HG03066 (cell line): ENCODE results near the gene C12orf43.

Experiments used
- ATAC-seq: cut with Tn5 transposase; IDR thresholded peaks from one replicate; pipeline ENCODE4 v1.9.1; 2021; ENCODE audit warnings: low read depth; ENCODE audit not compliant: unreplicated experiment

Gene C12orf43

GRCh38 chr12:120979862-120980696, 36.2 kb downstream of the C12orf43 start:
- ATAC-seq: no peak

GRCh38 chr12:120979220-120979861, 36.9 kb downstream of the C12orf43 start:
- ATAC-seq: no peak

GRCh38 chr12:120978296-120979219, 37.7 kb downstream of the C12orf43 start, which contains the start of gene HNF1A:
HNF1A (plus strand) TSS chr12:120978543; CDS start chr12:120978769, 226 bp downstream.
- ATAC-seq: no peak

DNA sequence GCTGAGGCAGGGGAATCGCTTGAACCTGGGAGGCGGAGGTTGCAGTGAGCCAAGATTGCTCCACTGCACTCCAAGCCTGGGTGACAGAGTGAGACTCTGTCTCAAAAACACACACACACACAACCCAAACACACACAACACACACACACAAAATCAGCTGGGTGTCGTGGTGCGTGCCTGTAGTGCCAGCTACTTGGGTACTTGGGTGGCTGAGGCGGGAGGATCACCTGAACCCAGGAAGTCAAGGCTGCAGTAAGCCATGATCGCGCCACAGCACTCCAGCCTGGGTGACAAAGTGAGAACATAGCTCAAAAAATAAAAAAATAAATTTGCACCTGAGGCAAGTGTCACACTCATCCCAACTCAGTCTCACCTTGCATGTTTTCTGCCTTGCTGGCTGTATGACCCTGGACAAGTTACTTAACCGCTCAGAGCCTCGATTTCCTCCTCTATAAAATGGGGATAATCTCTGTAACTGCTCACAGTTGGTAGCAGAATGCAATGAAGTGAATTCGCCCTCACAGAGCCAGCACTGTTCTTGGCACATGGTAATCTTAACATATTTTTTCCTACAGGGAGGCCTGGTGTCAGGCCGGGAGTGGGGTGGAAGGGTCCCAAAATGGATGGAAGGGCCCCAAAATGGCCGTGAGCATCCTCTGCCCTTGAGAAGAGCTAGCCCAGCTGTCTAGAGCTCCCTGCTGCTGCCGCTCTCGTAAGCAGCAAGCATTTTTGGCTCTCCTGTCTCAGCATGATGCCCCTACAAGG, 38.6 kb downstream of the C12orf43 start:
- no peak for ATAC-seq

DNA sequence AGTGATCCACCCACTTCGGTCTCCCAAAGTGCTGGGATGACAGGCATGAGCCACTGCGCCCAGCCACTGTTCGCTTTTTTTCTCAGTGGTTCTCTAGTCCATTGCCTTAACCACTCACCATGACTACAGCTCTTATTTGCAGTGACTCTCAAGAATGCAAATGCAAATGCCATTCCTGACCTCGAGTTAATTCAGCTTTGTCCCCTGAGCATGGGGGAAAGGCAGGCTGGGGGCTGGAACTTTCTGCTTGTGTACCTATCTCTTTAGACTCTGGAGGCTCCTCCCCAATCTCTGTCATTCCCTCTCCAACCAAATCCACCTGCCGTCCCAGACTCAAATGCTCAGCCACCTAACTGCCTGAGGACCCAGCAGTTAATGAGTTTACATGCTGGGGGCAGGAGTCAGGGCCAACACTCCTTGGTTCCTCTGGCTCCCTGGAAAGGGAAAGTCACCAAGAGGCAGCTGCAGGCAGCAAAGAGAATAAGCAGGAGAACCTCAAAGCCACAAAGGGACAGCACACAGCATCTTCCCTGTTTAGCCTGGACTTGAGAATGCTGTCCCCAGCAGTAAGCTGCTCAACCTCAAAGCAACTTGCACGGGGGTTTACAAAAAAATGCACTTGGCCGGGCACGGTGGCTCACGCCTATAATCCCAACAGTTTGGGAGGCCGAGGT, 43.3 kb downstream of the C12orf43 start:
- no peak for ATAC-seq

DNA sequence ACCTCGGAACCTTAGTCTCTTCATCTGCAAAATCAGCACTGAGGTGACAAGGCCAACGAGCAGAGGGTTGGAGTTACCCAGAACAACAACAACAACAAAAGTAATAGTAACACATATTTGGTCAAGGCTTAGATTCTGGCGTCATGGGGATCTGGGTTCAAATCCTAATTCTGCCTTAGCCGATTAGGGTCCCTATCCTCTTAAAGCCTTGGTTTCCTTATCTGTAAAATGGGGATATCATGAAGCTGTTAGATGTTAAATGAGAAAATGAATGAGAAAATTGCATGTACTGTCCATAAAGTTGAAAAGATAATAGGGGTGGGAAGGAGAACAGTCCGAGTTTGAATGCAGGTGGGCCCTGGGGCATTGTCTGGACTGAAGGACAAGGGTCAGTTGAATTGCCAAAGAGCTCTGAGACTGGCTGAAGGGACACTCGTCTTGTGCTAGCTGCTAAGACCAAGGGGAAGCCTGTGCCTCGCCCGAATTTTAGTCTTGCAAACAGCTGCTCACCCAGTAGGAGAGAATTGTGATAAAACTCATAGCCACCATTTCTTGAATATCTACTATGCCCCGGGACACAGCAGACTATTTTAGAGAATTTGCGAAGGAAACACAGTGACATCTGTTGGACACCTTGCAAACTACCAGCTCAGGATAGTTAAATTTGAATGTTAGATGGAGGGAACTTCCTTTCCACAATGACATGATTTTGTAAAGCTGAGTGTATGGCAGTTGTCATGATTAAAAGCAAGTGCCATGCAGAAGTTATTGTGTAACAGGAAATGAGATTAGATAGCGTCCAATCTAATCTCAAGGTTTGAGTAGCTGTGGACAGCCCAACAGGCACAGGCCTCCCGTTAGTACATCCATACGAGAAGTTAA, 44.7 kb downstream of the C12orf43 start:
- no peak for ATAC-seq

- no peak for ATAC-seq
Measured at GRCh38 chr12:120970310-120970709, 46.0 kb downstream of the C12orf43 start.

DNA sequence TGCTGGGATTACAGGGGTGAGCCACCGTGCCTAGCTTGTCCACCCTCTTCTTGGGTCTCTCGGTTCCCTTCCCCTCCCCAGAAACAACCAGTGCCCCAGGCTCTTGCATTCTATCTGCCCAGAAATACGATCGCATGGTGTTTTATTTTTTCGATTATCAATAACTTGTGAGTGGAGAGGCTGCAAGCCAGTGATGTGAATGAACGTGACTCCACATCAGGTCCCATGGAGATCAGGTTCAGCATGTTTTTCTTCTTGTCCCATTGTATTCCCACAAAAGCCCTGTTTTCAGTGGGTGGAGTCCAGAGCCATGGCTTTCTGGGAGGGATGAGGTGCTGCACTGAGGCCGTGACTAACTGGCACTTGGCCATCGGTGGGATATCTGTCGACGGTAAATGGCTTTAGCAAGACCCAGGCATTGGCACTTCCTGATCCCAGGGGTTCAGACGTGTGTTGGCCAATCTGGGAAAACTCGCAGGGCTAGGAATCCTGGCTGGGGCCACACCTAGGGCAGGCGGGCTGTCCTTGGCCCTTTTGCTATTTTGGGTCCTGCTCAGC, 50.7 kb downstream of the C12orf43 start:
- ATAC-seq: no peak

DNA sequence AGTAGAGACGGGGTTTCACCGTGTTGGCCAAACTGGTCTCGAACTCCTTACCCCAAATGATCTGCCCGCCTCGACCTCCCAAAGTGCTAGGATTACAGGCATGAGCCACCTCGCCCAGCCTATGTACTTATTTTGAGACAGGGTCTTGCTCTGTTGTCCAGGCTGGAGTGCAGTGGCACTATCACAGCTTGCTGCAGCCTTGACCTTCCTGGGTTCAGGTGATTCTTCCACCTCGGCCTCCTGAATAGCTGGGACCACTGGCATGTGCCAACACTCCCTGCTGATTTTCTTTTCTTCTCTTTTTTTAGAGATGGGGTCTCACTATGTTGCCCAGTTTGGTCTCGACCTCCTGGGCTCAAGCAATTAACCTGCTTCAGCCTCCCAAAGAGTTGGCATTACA, 52.0 kb downstream of the C12orf43 start:
- no peak for ATAC-seq

DNA sequence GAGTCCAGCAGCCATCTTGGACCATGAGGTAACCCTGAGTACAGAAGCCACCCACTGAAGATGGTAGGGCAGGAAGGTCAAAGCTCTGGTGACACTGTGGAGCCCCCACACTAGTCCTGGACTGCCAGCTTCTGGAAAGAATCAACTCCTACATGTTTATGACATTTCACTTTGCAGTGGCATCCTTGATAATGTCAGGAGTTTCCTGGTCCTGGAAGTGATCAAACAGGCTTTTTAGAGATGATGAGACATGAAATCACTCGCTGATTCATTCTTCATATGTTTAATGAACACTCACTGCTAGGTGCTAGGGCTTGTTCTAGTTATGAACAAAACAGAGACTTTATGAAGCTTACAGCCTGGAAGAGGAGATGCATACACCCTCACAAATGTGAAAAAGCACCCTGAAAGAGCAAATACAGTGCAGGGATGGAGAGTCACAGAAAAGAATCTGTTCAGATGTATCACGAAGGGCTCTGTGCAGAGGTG, 53.7 kb downstream of the C12orf43 start:
- no peak for ATAC-seq

- ATAC-seq: no peak
Measured at GRCh38 chr12:120961604-120962531, 54.4 kb downstream of the C12orf43 start.

DNA sequence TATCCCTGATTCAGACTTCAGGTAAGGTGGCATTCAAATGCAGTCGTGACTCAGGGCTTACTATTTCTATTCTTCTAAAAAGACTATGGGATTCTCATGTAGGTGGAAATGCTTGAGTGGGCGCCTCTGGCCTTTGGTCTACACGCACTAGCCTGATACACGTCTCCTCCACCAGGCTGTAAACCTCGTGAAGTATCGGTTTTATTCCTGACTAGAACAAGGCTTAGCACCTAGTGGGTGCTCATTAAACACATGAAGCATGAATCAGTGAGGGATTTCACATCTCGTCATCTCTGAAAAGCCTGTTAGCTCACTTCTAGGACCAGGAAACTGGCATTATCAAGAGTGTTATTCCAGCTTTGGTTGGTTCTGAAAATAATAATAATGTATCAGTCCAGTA, 55.6 kb downstream of the C12orf43 start:
- ATAC-seq: no peak

DNA sequence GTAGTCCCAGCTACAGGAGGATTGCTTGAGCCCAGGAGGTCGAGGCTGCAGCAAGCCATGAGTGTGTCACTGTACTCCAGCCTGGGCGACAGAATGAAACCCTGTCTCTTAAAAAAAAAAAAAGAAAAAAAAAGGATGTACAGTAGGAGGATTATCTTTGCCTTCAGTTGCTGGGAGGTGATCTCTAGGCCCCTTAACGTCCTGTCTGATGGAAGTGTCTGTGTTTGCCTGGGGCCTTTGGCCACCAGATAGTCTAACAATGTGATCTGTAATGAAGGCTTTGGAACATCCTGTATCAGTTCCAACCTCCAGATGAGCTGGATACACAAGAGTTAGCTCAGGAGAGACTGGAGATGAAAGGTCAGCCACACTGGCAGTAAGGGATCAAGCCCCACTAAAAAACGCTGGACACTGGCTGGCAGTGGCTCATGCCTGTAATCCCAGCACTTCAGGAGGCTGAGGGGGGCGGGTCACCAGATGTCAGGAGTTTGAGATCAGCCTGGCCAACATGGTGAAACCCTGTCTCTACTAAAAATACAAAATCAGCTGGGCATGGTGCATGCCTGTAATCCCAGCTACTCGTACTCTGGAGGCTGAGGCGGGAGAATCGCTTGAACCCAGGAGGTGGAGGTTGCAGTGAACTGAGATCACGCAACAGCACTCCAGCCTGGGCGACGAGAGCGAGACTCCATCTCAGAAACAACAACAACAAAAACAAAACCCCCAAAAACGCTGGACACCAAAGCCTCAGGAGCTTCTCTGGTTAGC, 57.0 kb downstream of the C12orf43 start:
- no peak for ATAC-seq

DNA sequence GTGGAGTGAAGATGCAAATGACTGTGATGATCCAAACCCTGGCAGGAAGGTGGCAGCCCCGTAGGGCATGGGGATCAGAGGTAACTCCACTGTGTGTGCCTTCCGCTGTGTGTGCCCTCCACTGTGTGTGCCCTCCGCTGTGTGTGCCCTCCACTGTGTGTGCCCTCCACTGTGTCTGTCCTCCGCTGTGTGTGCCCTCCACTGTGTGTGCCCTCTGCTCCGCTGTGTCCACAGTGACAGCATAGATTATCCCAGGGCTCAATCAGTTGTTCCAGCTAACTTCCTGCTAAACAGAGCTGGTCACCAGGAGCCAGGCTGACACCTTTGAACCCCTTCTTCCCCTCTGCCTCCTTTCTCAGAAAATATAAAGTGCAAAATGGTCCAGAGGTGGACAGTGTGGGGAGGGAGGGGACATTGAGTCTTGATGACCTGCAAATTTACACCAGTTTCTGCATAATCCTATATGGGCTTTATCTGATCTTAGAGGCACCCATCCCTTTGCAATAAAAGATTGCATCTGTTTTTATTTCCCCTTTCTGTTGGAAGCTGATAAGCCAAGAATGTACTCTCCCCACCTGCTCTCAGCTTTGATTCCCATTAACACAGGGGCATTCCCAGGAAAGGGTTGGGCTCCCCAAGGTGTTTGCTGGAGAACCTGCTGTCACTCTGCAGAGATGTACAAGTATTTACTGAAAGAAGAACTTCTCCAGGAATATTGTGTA, 59.5 kb downstream of the C12orf43 start:
- ATAC-seq: no peak

DNA sequence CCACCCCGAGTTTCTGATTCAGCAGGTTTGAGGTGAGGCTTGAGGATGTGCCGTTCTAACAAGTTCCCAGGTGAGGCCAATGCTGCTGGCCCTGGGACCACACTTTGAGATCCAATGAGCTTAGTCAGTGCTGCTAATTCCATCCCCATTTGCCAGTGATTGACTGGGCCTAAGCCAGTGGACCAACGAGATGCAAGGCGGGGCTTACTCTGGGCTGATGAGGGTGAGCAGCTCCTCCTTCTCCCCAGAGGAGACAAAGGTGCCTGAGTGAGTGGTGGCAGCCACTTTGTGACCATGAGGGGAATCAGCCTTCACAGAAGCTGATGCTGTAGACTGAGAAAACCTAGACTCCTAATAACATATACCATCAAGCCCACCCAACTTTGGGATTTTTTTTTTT, 61.1 kb downstream of the C12orf43 start:
- no peak for ATAC-seq

- ATAC-seq: no peak
Measured at GRCh38 chr12:120950807-120951206, 65.5 kb downstream of the C12orf43 start.
